Inflammatory macrophage treated with lipopolysaccharide for 1 hour (primary cell): Measurements from ENCODE around the gene CTTNBP2.

Source experiments
- DNase-seq, 2 donors: peaks; one replicate each; pipeline ENCODE4 v3.0.0-alpha.2; 2020 to 2022

The CTTNBP2 gene

GRCh38 chr7:117780832-117781231 is 92.4 kb downstream of the CTTNBP2 start:
- no peak for DNase-seq

GRCh38 chr7:117777335-117778142 is 95.7 kb downstream of the CTTNBP2 start:
- DNase-seq: no peak

DNA sequence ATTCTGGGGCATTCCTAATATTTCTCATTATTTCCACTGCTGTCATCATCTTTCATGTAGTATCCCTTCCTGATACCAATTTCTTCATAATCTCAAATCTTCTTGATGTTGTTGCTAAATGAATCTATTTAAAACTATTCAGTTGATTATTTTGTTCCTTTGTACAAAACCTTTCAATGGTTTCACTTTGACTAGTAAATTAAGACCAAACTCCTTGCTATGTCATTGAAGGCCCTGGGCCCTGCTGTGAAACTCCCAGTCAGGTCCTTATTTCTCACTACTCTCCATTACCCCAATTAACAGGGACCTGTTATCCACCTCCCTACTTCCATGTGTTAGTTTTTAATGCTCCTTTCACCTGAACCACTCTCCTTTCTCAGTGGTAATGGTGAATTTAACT is 97.0 kb downstream of the CTTNBP2 start:
- peak in 1 of 2 donors; percentile 7 for DNase-seq

DNA sequence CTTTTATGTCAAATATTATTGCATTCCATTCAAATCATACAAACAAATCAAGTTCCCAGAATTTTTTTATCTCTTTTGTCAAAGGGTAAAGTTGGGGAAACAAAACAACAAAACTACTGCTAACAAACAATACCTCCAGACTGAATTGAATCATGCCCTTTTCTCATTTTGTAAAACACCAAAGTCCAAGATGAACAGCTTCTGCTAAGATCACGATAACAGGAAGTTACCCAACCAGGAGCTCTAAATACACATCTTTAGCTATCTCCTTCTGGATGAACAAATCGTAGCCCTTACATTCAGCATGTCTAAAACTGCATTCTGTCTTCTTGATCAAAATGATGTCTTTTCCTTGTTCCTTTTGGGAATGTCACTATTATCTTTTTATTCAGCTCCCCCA is 97.4 kb downstream of the CTTNBP2 start:
- DNase-seq: peak; percentile 24 to 38

DNA sequence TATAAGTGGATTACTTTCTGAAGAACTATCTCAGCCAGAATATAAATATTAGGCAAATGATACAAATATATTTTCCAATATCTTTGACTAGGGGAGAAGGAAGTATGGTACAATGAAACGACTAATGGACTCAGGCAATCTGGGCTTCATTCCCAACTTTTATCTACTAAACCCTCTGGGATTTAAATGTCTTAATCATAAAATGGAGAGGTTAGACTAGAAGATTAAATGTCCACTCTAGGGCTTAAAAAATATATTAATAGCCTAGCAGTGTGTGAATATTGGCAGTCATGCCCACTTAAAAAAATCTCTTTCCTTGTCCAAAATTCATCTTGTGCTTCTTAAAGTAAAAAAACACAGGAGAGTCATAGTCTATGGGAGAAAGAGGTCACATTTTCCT is 98.3 kb downstream of the CTTNBP2 start:
- DNase-seq: no peak

DNA sequence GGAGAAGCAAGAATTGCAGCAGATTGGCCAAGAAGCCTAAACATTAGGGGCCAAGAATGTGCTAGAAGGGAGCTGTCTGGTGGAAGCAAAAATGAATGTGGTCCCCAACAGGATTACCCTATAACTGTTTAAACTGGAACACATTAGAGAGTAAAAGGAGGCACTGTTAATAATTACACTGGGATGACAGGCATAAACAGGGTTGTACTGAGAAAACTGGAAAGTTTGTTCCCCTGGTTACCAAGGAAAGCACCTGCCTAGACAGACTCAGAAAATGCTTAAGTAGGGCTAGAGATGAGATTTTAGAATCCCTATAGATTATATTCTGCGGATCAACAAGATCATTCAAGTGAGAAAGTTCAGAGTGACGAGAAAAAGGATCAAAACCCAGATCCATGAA is 100.8 kb downstream of the CTTNBP2 start:
- no peak for DNase-seq

DNA sequence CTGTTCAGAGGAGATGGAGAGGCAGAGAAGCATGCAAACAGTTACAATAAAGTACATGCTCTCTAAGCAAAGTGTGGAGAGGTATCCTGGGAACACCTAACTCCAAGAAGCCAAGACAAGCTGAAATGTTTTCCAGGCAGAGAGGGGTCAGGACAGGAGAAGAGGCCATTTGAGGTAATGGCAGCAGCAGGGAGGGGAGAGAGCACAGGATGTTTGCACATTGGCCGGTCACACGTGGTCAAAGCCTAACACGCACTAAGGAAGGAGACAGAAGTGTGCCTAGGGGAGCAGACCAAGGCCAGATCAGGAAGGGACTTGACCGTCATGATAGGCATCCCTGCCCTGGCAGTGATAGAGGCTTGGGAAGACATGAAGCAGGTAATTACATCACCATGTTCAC is 101.5 kb downstream of the CTTNBP2 start:
- DNase-seq: no peak

GRCh38 chr7:117769085-117769484 is 104.2 kb downstream of the CTTNBP2 start:
- DNase-seq: no peak

DNA sequence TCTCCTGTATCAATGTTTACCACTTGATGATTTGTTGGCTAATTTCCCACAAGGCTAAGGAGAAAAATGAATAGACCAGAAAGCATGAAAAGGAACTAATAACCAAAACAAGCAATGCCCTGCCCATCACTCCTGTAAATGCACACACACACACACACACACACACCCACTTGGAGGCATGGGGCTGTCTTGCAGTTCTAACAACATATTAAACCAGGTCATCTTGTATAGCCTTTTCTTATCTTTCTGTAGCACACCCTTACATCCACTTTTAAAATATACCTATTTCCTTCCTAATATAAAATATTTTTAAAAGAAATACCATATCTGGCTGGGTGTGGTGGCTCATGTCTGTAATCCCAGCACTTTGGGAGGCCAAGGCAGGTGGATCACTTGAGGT is 105.3 kb downstream of the CTTNBP2 start:
- no peak for DNase-seq

DNA sequence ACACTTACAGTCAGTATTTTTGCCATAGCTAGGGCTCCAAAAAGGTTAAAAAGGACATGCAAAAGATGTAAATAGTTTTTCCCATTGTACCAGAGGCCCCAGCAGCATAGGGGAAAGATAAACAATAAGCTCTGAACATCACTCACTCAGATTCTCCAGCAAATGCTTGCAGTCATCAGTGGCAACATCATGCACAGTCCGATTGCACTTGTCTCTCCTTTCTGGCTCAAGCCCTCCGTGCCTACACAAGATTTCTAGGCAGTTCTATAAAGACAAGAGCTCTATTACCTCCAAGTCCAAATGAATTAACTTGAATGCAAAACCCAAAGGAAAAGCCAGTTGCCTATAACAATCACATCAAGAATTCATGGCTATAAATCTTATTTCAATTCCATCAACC is 106.3 kb downstream of the CTTNBP2 start:
- DNase-seq: no peak

DNA sequence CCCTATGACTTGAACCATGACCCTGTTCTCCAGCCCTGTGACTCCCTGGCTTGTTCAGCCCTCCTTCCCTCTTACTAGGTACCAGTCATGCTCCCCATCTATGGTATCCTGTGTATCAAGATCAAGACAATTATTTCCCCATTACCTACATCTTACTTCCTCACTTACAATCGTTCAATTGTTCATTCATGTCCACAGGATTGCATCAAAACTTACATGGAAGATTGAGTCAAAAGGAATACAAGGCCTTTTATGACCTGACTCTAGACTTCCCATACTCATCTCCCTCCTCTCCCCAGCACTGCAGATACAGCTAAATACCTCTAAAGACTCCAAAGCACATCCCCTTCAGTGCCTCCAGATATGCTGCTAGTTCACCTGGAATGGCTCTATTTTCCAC is 109.2 kb downstream of the CTTNBP2 start:
- DNase-seq: no peak

GRCh38 chr7:117762055-117762454 is 111.2 kb downstream of the CTTNBP2 start:
- DNase-seq: no peak

GRCh38 chr7:117759950-117760640 is 113.1 kb downstream of the CTTNBP2 start:
- DNase-seq: no peak

DNA sequence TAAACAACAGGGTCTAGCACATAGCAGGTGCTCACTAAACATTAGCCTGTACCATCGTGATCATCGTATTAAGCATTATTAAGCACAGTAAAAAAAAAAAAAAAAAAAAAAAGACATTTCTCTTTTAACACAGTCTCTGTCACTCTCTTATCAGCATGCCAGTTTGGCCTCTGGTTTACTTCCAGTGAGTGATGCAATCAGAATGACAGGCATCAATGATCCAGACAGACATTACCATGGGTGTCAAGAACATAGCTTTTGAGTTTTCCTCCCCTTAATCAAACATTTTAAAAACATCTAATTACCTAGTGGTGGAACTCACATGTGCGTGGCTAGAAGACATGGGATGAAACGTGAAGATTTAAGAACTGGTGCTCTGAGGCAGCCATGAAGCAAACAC is 115.8 kb downstream of the CTTNBP2 start:
- DNase-seq: no peak

DNA sequence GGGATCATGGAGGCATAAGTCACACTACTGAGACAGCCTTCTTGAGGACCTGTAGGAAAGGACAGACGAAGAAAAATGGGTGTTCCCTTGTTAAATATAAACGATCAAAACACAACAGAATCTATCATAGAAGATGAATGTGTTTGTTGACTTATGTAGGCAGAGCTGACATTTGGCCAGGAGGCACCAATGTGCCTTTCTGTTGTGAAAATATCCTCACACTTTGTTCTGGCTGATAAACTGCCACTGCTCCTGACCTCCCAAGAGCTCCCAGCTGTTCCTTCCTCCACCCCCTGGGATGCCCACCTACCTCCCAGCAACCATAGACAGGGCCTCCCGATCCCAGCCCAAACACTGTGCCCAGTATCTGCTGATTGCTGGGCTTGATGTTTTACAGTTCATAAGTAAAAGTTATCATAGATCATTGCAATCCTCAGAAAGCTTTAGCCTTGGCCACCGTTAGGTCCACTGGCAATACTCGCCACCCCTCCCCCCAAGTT is 116.6 kb downstream of the CTTNBP2 start:
- DNase-seq: no peak

- DNase-seq: no peak
Measured at GRCh38 chr7:117755136-117755535, 118.1 kb downstream of the CTTNBP2 start.

DNA sequence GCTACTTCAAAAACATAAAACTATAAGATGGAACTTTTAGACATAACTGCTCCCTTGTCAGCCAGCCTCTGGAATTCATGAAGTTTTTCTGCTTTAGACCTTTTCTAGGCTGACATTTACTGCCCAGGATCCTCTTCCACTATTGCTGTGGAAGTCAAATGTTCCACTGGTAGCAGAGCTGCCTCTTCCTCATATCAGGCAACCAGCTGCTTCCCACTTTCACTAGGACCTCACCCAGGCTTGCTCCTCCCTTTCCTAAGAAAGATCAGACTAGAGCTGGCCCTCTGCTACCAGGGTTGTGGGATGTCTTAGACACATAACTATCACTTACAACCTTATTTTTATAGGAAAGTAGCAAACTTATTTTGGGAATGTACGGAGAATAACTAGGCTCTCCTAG is 121.5 kb downstream of the CTTNBP2 start:
- no peak for DNase-seq

DNA sequence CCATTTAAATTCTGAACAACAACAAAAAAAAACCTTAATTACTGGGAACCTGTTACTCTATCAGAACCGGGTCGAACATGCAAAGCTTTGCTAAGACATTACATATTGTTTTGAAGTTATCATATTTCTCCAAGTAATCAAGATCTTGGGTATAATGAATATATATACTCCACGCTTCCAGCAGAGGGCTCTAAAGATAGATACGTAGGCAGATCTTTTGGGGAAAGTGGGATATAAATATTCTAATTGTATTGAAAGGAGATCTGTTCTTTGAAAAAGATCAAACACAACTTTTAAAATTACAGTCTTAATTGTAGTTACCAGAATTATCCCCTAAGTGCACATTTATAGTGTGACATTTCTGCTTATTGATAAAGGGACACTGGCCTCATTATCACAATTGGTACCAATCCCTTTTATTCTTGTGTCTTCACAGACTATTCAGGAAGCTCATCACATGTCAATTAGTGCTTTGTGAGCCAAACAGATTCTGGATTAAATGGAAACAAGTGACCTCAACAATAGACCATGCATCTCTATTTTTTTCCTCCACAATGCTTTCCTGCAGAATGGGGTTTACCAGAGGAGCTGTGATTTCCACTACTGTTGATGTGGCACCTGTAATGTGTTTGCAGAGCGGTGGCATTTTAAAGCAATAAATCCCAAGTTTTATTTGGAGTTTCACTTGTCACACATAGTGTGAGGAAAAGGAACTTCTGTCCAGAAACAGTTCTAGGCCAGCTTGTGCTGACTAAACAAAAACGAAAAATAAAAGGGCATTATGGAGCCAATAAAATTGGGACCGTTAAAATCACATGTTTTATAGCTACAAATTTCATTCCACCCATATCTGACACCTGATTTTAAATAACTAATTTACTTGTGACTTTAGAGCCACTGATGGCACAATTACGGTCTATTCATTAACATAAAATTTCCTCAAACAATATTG is 122.4 kb downstream of the CTTNBP2 start:
- DNase-seq: peak in 1 of 2 donors; percentile 40

- DNase-seq: no peak
Measured at GRCh38 chr7:117741962-117742361, 131.3 kb downstream of the CTTNBP2 start.

GRCh38 chr7:117739085-117739484 is 134.2 kb downstream of the CTTNBP2 start:
- no peak for DNase-seq

DNA sequence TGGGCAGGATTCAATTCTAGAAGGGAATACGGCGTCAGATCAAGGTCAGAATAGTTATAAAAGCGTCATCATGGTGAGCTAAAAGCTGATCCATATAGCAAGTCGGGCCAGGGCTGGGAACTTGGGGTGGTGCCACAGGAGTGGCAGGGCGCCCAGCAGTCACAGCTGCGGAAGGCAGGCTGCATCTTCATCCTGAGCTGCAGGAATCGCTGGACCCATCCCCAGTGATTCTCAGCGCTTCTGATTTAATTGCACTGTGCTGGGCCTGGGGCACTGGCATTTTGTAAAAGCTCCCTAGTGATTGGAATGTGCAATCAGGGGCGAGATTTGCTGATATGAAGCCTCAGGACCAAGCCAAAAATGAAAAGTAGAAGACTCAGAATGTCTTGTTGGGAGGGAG is 135.3 kb downstream of the CTTNBP2 start:
- DNase-seq: no peak

DNA sequence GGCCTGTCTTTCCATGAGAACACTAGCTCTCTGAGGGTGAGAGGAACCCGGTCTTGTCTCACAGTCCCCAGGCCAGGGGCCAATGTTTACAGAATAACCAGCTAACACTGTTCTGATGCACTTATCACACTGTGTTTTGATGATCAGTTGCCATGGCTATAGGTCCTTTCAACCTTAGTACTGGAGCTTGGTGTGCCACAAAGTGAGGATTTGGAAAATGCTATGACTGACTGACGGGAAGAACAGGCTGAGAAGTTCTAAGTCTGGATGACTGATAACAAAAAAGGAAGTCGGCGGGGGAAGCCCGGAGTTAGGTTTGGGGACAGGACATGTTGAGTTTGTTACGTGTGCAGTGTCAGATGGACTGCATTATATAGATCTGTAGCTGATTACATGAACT is 141.8 kb downstream of the CTTNBP2 start:
- DNase-seq: peak in 1 of 2 donors; percentile 2

DNA sequence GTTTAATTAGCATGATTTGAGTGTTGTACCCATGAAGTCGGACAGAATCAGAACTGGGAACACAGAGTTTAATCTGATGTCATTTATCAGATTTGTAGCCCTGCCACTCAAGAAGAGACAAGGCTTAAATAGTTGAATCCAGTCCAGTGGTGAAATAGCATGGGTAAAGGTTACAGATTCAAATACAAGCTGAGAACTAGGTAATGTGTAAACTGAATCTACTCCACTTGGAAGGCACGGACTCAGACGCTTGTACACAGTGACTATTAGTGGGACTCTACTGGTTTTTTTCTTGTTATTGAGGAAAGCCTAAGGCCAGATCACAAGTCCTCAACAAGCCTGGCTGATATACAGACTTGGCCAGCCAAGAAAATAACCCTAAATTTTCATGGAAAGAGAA is 142.9 kb downstream of the CTTNBP2 start:
- DNase-seq: no peak
